Measurements from ENCODE around the gene KCNK10.

KCNK10 gene

DNA sequence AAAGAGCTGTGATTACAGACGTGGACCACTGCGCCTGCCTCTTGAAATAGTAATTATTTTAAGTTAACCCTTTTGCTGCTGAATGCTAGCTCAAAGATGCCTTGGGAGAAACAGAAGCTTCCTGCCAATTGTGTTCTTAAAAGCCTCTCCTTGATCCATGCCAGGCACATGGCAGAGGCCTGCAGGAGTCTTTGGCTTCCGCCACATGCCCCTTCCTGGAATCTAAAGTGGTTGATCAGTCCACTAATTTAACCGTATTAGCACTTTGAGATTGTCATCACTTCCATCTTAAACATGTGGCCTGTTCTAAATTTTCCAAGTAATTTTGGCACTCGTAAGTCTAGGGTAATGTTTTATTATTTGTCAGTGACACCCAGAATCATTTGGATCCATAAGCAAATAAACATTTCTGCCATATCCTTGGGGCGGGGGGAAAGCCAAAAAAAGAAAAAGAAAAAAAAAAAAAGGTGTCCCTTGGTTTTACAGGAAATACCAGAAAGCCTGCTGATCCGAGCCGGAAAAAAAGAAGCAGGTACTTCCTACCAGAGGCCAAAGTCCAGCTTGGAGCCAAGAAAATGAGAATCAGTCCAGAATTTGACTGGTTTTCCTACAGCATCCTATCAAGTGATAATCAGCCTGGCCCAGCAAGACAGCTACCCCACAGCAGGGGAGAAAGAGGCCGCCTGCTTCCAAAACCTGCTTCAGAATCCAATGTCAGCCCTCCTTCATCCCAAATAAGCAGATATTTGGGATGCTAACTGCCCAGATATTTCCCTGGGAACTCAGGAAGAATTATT lies 104.8 kb downstream of the KCNK10 start:
- DNase-seq = no peak

DNA sequence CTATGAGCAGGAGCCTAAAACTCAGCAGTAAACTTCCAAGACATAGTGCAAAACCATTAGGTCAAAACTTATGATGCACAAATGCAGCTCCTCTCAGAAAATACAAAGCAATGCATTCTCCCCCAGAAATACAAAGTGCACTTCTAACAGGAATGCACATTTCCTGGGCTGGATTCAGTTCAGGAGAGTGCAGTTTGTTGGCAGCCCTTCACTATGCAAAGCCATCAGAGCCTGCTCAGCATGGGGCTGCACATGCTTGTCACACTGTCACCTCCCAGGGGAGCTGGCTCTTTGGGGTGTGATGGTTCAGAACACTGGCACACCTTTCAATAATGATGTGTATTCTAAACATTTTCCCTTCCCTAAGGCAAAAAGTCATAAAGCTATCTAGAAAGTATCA lies 110.4 kb downstream of the KCNK10 start:
- DNase-seq = no peak

DNA sequence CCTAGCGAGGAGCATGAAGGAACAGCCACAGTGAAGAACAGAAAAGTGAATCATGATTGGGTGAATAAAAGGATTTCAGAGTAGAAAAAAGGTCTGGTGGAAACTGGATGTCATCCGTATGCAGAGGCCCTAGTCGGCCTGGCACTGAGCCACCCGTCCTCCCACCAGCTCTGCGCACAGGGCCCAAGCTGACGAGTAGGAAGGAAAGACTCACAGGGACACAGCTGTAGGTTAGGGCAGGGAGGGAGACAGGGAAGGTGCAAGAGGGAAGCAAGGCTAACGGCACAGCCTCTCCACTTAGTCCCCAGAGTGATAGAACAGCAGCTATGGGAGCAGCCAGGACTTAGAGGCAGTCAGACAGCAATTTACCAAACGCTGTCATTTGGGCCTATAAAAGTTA lies 112.6 kb downstream of the KCNK10 start:
- no peak for DNase-seq

DNA sequence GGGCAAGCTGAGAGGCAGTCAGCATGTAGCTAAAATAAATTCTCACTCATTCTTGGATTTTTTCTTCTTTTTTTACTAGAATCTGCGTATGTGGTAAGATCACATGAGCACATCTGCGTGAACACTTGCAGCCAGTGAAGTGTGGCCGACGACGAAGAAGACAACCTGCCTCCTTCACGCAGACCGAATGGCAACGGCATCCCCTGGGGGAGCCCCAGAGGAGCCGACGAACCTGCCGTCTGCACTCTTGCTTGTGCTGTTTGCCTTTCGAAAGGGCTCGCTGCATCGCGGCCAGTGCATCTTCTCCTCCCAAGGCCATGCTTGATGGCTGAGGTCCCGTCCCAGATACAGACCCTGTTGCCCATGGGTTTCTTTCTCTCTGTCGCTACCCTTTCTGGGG lies 113.8 kb downstream of the KCNK10 start:
- DNase-seq = no peak

DNA sequence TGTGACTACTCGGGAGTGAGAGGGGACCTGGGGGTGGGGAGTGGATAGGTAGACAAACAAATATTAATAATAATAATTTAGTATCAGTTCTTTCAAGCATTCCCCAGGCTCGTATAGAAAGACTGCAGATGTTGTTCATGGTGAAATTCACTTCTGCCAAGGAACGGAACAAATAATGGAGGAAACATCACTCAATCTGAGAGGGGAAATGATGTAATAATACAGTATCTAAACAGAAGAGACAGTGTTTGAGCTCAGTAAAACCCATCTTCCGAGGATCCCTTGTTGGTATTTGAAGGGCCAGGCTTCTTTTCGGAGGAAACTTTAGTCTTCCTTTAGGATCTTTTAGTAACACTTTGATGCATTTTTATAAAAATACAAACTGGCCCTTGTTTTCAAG lies 114.2 kb downstream of the KCNK10 start:
- DNase-seq = no peak

DNA sequence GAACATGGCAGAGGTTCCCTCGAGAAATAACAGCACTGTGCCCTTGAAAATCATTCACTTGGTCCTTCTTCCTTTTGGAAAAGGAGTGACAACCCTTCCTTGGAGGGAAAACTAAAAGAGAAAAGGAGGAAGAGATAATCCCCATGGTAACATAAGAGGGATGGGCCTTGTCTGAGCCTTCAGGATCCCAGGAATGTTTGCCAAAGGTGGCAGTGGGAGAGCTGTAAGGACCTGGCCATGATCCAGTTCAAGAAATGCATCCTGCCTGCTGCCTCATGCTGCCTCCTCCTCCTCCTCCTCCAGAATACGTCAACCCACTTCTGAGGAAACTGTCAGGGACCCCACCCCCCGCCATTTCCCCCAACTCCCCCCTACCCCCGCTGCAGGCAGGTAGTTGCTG lies 118.8 kb downstream of the KCNK10 start:
- no peak for DNase-seq

DNA sequence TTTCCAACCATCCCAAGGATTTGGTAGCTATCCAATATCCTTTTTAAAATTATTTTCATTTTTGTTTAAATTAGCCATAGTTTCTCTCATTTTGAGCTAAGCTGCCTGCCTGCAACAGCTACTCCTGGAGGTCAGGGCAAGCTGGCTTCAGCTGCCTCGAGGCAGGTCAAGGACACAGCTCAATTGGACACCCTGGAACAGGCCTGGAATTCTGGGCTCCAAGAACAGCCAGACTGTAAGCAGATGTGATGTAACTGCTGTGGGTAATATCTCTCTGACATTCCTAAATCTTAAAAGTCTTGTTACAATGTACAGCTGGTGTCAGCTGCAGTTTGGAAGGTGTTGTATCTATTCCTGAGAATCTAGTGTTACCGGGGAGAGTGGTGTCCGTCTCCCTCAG lies 119.8 kb downstream of the KCNK10 start:
- no peak for DNase-seq

DNA sequence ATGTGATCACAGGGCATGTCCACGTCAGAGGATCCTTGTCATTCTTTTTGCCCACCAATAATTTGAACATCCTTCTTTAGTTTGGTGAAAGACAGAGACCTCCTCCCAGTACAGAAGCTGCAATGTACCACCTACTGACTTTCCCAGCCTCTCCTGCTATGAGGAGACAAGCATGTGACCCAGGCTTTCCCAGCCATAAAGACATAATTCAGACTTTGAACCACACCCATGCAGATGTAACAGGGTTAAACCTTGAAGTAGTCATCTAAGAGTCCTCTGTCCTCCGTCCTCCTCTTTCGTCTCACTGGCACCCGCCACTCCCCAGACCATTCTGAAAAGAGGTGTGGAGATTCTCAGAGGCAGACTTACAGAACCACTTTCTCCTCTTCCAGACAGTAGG lies 120.8 kb downstream of the KCNK10 start:
- no peak for DNase-seq

DNA sequence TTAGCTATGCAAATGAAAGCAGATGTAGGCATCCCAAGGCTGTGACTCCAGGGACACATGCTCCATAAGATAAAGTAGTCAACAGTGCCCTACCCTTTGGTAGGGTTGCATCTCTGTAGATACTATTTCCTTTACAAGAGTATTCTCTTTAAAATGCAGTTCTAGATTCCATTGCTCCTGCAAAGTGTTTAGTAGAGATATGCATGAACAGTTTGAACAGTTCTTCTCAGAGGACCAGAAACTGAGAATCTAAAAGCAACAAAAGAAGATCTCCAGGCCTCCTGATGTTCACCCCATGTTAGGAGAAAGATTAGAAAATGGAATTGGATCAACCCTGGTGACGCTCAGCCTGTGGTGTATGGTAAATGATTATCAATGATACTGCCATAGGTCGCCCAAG lies 121.2 kb downstream of the KCNK10 start:
- no peak for DNase-seq

DNA sequence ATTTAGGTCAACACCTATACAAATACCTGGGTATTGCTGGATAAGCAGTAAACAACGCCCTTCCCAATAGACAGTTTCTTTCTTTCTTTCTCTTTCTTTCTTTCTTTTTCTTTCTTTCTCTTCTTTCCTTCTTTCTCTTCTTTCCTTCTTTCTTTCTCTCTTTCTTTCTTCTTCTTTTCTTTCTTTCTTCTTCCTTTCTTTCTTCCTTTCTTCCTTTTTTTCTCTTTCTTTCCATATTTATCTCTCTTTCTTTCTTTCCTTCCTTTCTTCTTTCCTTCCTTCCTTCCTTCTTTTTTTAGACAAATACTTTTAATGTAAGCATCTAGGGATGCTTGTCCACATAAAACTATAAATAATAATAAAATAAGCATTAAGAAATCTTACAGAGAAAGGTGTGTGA lies 123.2 kb downstream of the KCNK10 start:
- DNase-seq = no peak

DNA sequence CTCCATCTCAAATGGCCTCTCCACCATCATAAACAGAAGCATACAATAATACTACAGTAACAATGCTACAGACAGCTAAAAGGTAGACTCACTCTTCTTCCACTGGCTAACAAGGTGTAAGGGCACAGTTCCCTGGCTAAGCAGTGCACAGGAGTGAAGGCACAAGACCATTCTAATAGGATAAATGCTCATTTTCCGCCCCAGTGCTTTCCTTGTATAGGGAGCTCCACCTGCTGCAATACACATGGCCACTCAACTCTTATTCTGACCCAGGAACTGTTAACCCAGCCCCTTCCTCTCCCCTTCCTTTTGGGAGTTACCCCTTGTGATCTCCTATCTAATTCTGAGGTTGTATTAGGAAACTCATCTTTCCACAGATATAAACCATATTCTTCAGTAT lies 124.6 kb downstream of the KCNK10 start:
- peak; percentile 80 for DNase-seq

DNA sequence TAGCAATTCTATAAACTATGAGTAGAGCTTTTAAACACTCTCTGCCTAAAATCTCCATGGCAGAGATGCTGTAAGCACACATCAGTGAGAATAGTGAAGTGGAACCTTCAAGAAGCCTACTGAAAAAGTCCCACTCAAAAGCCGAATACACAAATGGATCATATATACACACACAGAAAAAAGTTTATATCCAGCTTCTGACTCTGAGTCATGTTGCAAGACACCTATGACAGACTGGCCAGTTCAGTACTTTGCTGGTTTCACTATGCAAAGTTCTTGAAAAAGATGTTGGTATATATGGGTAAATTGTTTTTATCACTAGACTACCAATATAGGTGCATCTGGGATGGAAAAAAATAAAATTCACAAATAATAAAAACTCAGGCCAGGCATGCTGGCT lies 126.1 kb downstream of the KCNK10 start:
- no peak for DNase-seq

DNA sequence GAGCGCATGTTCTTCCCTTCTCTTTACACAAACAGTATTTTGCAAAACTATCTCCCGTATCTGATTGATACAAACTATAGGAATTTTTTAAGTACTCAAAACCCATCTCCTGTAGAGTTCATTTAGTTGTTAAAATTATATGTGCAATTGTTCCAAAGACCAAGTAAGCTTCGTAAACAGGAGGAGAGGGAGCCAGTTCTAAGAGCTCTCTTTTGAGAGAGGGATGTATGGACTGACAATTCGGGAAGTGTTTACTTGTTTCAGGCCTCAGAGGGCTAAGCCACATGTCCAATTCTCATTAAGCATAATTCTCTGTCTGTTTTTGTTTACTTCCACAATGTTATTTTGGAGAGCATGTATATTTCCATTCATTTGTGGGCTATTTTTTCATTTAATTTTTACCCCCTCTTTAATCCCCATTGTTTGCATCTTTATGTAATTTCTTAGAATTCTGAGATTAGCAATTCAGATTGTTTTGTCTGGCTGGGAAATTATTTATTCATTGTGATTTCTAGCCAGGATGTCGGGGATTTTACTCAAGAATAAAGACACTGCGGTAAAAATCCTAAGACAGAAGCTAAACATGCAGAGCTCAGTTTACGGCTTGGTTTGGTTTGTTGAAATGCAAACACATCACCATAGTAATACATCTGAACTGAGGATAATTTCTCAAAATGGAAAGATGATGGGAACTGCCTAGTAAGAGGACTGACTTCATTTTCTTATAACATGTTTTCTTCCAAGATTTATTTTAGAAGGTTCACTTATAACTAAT lies 126.8 kb downstream of the KCNK10 start:
- no peak for DNase-seq

DNA sequence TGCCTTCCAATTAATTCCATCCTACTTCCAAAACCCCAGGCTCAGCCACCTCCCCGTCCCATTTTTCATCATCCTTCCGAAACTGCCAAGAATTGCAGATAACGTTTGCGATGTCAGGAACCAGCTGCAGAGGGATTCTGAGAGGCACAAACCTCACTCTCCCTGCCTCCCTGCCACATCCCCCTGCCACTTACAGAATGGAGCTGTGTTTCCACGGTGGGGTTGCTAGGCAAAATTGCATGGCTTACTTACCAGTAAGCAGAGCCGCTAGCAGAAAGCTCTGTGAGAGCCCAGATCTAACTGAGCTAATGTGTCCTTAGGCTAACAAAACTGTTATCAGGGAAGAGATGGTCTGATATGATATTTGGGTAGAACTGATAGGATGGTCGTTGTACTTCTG lies 127.4 kb downstream of the KCNK10 start:
- peak; percentile 62 for DNase-seq

DNA sequence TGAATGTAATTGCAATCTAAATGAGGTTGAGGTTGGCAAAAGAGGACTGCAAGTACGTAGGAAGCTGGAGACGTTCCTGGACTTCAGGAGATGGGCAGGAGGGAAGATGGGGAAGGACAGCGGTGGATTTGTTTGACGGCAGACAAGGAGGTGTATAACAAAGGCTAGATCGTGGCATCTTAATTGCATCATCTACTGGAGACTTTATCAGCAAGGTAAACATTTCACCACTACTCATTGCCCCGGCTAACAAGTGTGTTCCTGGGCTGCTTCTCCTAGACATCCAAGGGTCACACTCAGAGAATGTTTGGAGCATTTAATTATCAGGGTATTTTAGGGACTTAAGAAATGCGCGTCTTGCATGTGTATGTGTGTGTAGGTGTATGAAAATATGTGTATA lies 128.5 kb downstream of the KCNK10 start:
- DNase-seq = no peak

DNA sequence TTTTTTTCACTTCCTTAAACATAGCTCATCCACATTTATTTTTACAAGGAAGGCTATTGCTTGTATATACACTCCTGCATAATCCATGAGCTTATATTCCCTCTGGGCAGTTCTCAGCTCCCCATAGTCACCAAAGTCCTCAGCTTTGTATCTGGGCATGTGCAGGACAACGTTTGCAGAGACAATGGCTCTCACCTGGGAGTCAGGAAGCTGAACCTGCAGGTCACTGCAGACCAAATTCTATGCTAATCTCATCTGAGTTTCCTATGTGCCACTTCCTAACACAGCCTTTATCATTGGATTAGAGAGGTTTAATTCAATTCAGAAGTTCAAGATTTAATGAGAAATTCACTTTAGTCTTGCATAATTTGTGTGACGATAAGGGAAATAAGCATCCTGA lies 131.5 kb downstream of the KCNK10 start:
- no peak for DNase-seq

DNA sequence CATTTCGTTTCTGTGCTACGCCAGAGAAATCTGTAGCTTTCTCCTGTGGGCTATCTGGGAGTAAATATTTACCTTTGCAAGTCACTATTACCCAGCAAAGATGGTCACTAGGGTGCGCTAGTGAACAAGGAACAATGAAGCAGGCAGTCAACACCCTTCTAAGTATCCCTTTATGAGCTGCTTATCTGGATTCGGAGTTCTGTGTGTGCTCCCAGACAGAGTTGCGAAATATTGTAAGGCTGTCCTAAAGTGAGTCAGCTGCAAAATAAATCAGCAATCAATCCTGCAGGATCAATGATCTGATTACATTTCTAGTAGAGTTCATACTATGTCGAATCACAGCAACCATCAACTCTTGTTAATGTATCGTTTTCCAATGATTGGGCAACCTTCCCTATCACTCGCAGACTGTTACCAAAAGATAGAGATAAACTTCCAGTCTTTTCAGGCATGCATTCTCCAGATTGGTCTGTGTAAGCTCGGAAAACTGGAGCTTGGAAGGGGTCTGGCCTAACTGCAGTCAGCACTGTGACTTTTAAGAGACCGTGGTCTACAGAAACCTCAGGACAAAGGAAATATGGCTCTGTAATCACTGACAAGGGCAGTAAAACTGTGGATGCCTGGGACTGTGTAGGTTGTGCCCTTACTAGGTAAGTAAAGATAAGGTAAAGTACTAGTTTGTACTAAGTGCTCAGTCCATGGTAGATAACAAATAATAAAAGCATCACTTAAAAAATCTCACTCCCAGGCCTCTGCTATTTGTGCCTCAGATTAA lies 133.5 kb downstream of the KCNK10 start:
- DNase-seq = peak; percentile 95

DNA sequence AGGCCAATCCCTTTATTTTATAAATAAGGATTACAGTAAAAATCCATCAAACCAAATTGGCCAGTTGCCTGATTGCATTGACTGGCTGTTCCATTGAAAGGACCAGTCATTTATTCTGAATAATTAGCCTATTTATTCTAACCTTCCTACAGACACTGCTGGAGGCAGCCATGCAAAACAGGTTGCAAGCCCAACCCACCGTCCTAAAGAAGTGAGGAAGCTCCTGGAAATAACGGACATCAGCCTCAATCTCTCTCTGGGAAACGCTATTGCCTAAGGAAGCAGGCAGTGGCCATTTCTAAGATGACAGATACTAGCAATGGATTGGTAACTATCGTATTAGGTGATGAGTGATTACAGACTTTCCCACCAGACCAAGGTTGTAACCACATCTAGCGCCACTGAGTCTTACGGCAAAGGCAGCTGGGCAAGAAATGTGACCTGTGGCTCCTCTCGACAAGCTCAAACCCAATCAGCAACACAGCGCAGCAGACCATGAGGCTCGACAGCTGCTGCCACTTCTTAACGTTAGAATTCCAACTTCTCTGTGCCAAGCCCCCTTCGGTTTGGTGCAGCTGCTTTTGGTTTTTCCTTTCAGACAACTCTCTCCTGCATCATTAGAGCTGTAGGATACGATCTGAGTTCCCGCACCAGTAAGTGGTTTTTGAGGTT lies 134.2 kb downstream of the KCNK10 start:
- DNase-seq = no peak

DNA sequence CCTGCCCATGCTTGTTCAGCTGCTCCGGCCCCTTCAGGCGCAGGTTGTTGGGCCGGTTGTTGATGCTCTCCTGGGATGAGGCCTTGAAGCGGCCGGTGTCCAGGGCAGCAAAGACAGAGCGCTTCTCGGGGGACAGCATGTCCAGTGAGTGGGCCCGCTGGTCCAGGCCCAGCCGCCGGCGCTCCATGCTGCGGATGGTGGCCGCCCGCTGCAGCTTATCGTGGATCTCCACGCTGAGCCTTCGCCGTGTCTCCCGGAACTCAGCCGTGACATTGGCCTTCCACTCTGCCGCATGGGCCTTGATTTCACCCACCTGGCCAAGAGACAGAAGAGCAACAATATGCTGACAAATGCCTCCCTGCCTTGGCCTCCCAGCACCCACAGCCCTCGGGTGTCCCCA lies 137.2 kb downstream of the KCNK10 start:
- no peak for DNase-seq

DNA sequence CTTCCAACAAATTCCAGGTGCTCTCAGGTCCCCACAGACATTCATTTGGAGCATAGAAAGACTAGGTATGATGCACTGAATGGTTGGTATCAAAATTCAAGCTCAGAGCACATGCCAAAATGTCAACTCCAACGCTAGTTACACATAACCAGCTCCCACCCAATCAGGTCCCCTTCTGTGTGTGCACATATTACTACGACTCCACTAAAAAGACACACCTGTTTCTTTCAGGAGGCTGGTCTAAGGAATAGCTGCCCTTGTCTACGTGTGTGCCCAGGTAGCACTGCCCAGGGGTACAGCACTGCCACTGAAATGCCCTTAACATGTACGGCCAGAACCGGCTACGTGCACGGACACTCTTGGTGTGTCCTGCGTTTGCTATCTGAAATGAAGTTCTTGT lies 138.1 kb downstream of the KCNK10 start:
- DNase-seq = no peak

DNA sequence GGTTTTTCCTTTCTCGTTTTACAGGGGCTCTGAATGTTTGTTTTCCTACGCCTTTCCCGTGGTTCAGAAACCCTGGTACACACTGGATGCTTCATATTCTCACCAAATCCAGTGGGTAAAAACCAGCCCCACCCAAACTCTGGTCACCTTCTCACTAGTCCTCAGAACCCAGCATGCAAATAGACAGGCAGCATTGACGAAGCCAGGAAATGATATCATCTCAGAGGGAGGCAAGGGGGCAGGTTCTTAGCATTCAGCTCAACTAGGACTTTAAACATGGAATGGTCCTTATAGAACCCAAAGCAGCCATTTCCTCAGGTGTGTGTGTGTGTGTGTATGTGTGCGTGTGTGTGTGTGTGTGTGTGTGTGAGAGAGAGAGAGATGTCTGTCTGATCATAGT lies 142.0 kb downstream of the KCNK10 start:
- no peak for DNase-seq

DNA sequence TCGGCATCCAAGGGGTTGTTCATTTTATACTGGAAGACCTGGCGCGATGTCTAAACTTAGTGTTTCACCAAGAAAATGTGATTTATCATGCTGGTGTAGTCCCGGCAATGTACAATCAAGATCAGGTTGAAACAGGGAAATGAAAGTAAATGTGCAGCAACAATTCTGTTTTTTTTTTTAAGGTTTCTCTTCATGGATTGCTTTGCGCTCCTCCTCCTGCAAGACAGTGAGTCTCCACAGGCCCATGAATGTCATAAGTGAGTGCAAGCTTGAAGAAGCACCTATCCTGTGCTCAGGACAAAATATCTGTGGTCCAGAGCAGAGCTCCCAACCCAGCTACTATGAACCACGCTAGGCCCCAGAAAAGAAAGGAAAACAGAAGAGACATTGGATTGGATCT lies 143.4 kb downstream of the KCNK10 start:
- DNase-seq = no peak

DNA sequence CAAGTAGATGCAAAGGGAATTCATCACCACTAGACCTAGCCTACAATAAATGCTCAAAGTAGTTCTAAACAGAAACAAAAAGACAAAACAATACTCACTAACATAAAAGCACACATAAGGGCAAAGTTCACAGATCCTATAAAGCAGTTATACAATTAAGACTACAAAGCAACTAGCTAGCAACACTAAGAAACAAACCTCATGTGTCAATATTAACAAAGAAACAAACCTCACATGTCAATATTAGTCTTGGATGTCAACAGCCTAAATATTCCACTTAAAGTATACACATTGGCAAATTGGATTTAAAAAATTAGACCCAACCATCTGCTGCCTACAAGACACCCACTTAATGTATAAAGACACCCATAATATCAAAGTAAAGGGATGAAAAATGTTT lies 152.7 kb downstream of the KCNK10 start:
- DNase-seq = no peak

All from eye (tissue), 1 donor.